H1 (cell line): Measurements from ENCODE around the gene UBL4A. TPM values are rescaled to one million over a fixed set of nuclear protein-coding genes. Genes with fewer than 3 reads are reported as not detected.

Experiments used
- CTCF ChIA-PET: fragments of 300-600 bp; sonication (Branson Sonifier 250); formaldehyde crosslinking; loops from one replicate; lab custom pipeline; 2021; ENCODE audit not compliant: partially characterized antibody; lab: Charles Lee
- POLR2A ChIA-PET: fragments of 300-600 bp; sonication (Branson Sonifier 250); formaldehyde crosslinking; loops from one replicate; lab custom pipeline; 2021; ENCODE audit warnings: inconsistent platforms; ENCODE audit not compliant: partially characterized antibody; lab: Charles Lee
- DNase-seq, 2 experiments: peaks; one replicate each; pipeline versions ENCODE4 v3.0.0 to v3.0.0-alpha.2; 2010 to 2022; ENCODE audit warnings: low spot score in 2 of 2, low read depth in 1 of 2, mixed read lengths in 1 of 2
- FAIRE-seq: peaks from 2 replicates; lab custom pipeline; 2011; peaks lifted over from hg19 to GRCh38; lab: Jason Lieb, UNC
- H2AFZ ChIP-seq: 2 replicates; pipeline ENCODE4 v1.8.1; 2012; ENCODE audit warnings: low read length, inconsistent platforms
- H2AK5ac ChIP-seq: 2 replicates; pipeline ENCODE4 v1.6.1; 2013; ENCODE audit warnings: low read depth, low read length
- H2BK120ac ChIP-seq: replicated peaks from 2 replicates; pipeline ENCODE3; 2013; ENCODE audit warnings: low read depth, low read length, inconsistent platforms
- H2BK12ac ChIP-seq: 2 replicates; pipeline ENCODE4 v1.6.1; 2013; ENCODE audit warnings: low read depth, low read length
- H2BK15ac ChIP-seq: 2 replicates; pipeline ENCODE4 v1.6.1; 2013; ENCODE audit warnings: low read length
- H2BK20ac ChIP-seq: 2 replicates; pipeline ENCODE4 v1.6.1; 2013; ENCODE audit warnings: low read length
- H2BK5ac ChIP-seq: 2 replicates; pipeline ENCODE4 v1.6.1; 2013; ENCODE audit warnings: low read depth, low read length
- H3K14ac ChIP-seq: 2 replicates; pipeline ENCODE4 v1.6.1; 2013; ENCODE audit warnings: inconsistent platforms; ENCODE audit not compliant: insufficient read length
- H3K18ac ChIP-seq: 2 replicates; pipeline ENCODE4 v1.6.1; 2013; ENCODE audit warnings: low read length; ENCODE audit errors: extremely low read depth
- H3K23ac ChIP-seq: 2 replicates; pipeline ENCODE4 v1.6.1; 2013; ENCODE audit warnings: inconsistent platforms; ENCODE audit not compliant: insufficient read length
- H3K23me2 ChIP-seq: 2 replicates; pipeline ENCODE4 v1.6.1; 2013; ENCODE audit warnings: low read depth, low read length
- H3K27ac ChIP-seq: 2 replicates; pipeline ENCODE4 v1.6.1; 2011; ENCODE audit warnings: low read depth, low read length, inconsistent platforms
- H3K27me3 ChIP-seq, 4 experiments: replicated peaks in 1 of 4; 1 replicate in 1 of 4; 2 replicates in 3 of 4; pipeline versions ENCODE4 v1.6.1 to v1.8.1; 2011 to 2013; ENCODE audit warnings: low read length in 3 of 4, mild to moderate bottlenecking in 3 of 4, inconsistent platforms in 2 of 4, mixed read lengths in 2 of 4, moderate library complexity in 1 of 4; ENCODE audit not compliant: control insufficient read depth in 3 of 4, insufficient read depth in 3 of 4; ENCODE audit errors: extremely low read depth in 1 of 4
- H3K36me3 ChIP-seq, 4 experiments: 2 replicates each; pipeline versions ENCODE4 v1.6.1 to v1.8.1; 2011 to 2013; ENCODE audit warnings: mild to moderate bottlenecking in 4 of 4, low read length in 3 of 4, moderate library complexity in 2 of 4, control low read depth in 1 of 4, inconsistent platforms in 1 of 4; ENCODE audit not compliant: insufficient read depth in 4 of 4, control insufficient read depth in 2 of 4
- H3K4ac ChIP-seq: replicated peaks from 2 replicates; pipeline ENCODE3; 2013; ENCODE audit warnings: low read length, low read depth, mixed read lengths, inconsistent platforms; ENCODE audit not compliant: insufficient read length
- H3K4me1 ChIP-seq, 4 experiments: replicated peaks in 1 of 4; 1 replicate in 1 of 4; 2 replicates in 3 of 4; pipeline versions ENCODE4 v1.6.1 to v1.8.1; 2011 to 2013; ENCODE audit warnings: low read length in 3 of 4, inconsistent platforms in 2 of 4, mixed read lengths in 1 of 4; ENCODE audit not compliant: insufficient read depth in 4 of 4, control insufficient read depth in 3 of 4
- H3K4me2 ChIP-seq, 2 experiments: 2 replicates each; pipeline versions ENCODE4 v1.6.1 to v1.8.1; 2011 to 2013; ENCODE audit warnings: low read depth in 2 of 2, low read length in 2 of 2, control low read depth in 1 of 2, inconsistent platforms in 1 of 2, mild to moderate bottlenecking in 1 of 2; ENCODE audit not compliant: insufficient read depth in 1 of 2
- H3K4me3 ChIP-seq, 4 experiments: fragments of 200-600, 300-600 bp in 1 of 4; sonication (generic), shearing (Covaris generic), sonication (Bioruptor Twin) in 1 of 4; 2 replicates each; pipeline versions ENCODE4 v1.5.1 to v1.8.1; 2011 to 2016; ENCODE audit warnings: low read length in 4 of 4, low read depth in 3 of 4, control low read depth in 2 of 4, inconsistent platforms in 2 of 4, mild to moderate bottlenecking in 2 of 4, mixed read lengths in 1 of 4, moderate library complexity in 1 of 4; ENCODE audit not compliant: insufficient read depth in 2 of 4; ENCODE audit errors: extremely low read depth in 1 of 4
- H3K56ac ChIP-seq: replicated peaks from 2 replicates; pipeline ENCODE3; 2013; ENCODE audit warnings: low read depth, mild to moderate bottlenecking, mixed read lengths, low read length, inconsistent platforms; ENCODE audit not compliant: insufficient read length
- H3K79me1 ChIP-seq: 2 replicates; pipeline ENCODE4 v1.6.1; 2013; ENCODE audit warnings: low read depth, low read length, control low read depth
- H3K79me2 ChIP-seq, 2 experiments: 2 replicates each; pipeline versions ENCODE4 v1.6.1 to v1.8.1; 2012 to 2013; ENCODE audit warnings: low read length in 2 of 2, mild to moderate bottlenecking in 2 of 2, inconsistent platforms in 1 of 2; ENCODE audit not compliant: insufficient read depth in 2 of 2, control insufficient read depth in 1 of 2
- H3K9ac ChIP-seq, 4 experiments: replicated peaks in 1 of 4; 1 replicate in 1 of 4; 2 replicates in 3 of 4; pipeline versions ENCODE4 v1.6.1 to v1.8.1; 2011 to 2013; ENCODE audit warnings: low read depth in 3 of 4, low read length in 3 of 4, control low read depth in 2 of 4, mild to moderate bottlenecking in 2 of 4, moderate library complexity in 2 of 4, inconsistent platforms in 1 of 4; ENCODE audit errors: extremely low read depth in 1 of 4
- H3K9me3 ChIP-seq, 2 experiments: 2 replicates each; pipeline versions ENCODE4 v1.6.1 to v1.8.1; 2012 to 2013; ENCODE audit warnings: mild to moderate bottlenecking in 2 of 2, moderate library complexity in 2 of 2, control low read depth in 1 of 2, inconsistent platforms in 1 of 2, low read depth in 1 of 2, low read length in 1 of 2, mixed read lengths in 1 of 2; ENCODE audit not compliant: insufficient read depth in 2 of 2
- H4K20me1 ChIP-seq, 2 experiments: replicated peaks in 1 of 2; 2 replicates each; pipeline versions ENCODE3 to v1.8.1; 2011 to 2013; ENCODE audit warnings: inconsistent platforms in 2 of 2, low read length in 2 of 2, mild to moderate bottlenecking in 1 of 2; ENCODE audit not compliant: insufficient read depth in 2 of 2, control insufficient read depth in 1 of 2
- H4K5ac ChIP-seq: 2 replicates; pipeline ENCODE4 v1.6.1; 2013; ENCODE audit warnings: low read length, low read depth, mixed read lengths, inconsistent platforms; ENCODE audit not compliant: insufficient read length
- H4K8ac ChIP-seq: 2 replicates; pipeline ENCODE4 v1.8.0; 2013; ENCODE audit warnings: mild to moderate bottlenecking, moderate library complexity, low read length, inconsistent platforms; ENCODE audit not compliant: insufficient read depth; ENCODE audit errors: extremely low read depth
- H4K91ac ChIP-seq: replicated peaks from 2 replicates; pipeline ENCODE3; 2013; ENCODE audit warnings: low read length, mixed read lengths, inconsistent platforms; ENCODE audit not compliant: insufficient read length
- BACH1 ChIP-seq: IDR thresholded peaks from 2 replicates; pipeline ENCODE4 v1.6.1; 2012; ENCODE audit warnings: low read length, improper control_type of control experiment
- CEBPB ChIP-seq: IDR thresholded peaks from 2 replicates; pipeline ENCODE4 v1.6.1; 2012; ENCODE audit warnings: low read depth, low read length
- CREB1 ChIP-seq: IDR thresholded peaks from 2 replicates; pipeline ENCODE4 v1.6.1; 2012; ENCODE audit warnings: inconsistent platforms
- GTF2F1 ChIP-seq: IDR thresholded peaks from 2 replicates; pipeline ENCODE4 v1.6.1; 2012; ENCODE audit warnings: low read depth, low read length, improper control_type of control experiment, borderline replicate concordance
- HDAC2 ChIP-seq, 2 experiments: fragments of 300-600 bp in 1 of 2; sonication (generic) in 1 of 2; IDR thresholded peaks; 2 replicates each; pipeline ENCODE4 v1.6.1; 2011 to 2012; ENCODE audit warnings: low read depth in 2 of 2, low read length in 2 of 2, mild to moderate bottlenecking in 2 of 2, moderate library complexity in 2 of 2, borderline replicate concordance in 1 of 2, inconsistent platforms in 1 of 2
- NRF1 ChIP-seq: IDR thresholded peaks from 2 replicates; pipeline ENCODE4 v1.6.1; 2011; ENCODE audit warnings: mild to moderate bottlenecking, low read depth, low read length, improper control_type of control experiment
- RAD21 ChIP-seq, 2 experiments: IDR thresholded peaks in 1 of 2; conservative IDR thresholded peaks in 1 of 2; 2 replicates each; pipeline ENCODE4 v1.6.1; 2011; ENCODE audit warnings: low read depth in 2 of 2, low read length in 2 of 2, improper control_type of control experiment in 1 of 2, inconsistent platforms in 1 of 2, mild to moderate bottlenecking in 1 of 2, moderate library complexity in 1 of 2
- RXRA ChIP-seq: IDR thresholded peaks from 2 replicates; pipeline ENCODE4 v1.6.1; 2011; ENCODE audit warnings: low read depth, mild to moderate bottlenecking, low read length, moderate library complexity; ENCODE audit not compliant: insufficient read depth
- SAP30 ChIP-seq: fragments of 300-600 bp; sonication (generic); IDR thresholded peaks from 2 replicates; pipeline ENCODE4 v1.7.1; 2012; ENCODE audit warnings: low read length, moderate library complexity, mild to moderate bottlenecking, inconsistent platforms; ENCODE audit not compliant: insufficient read depth, insufficient replicate concordance
- SIRT6 ChIP-seq: IDR thresholded peaks from one replicate; pipeline ENCODE4 v1.7.1; 2012; ENCODE audit warnings: low read length, inconsistent platforms
- SP4 ChIP-seq: IDR thresholded peaks from 2 replicates; pipeline ENCODE4 v1.6.1; 2012; ENCODE audit warnings: low read length, inconsistent platforms
- YY1 ChIP-seq: IDR thresholded peaks from 2 replicates; pipeline ENCODE4 v1.6.1; 2011; ENCODE audit warnings: low read depth, mild to moderate bottlenecking, low read length
- WGBS, 2 experiments: shearing (Covaris generic) in 1 of 2; methylation state at CpG; one replicate each; pipeline versions ENCODE4 v1.1.6 to v1.1.7; 2013 to 2015; ENCODE audit warnings: low lambda C conversion rate in 2 of 2, mixed read lengths in 2 of 2, inconsistent platforms in 1 of 2, low coverage in 1 of 2, missing lambda C conversion rate in 1 of 2; ENCODE audit not compliant: insufficient replicate concordance in 2 of 2, insufficient coverage in 1 of 2, insufficient read length in 1 of 2; ENCODE audit errors: extremely low coverage in 1 of 2, missing lambda C conversion rate in 1 of 2; 5-methylcytosine and 5-hydroxymethylcytosine counted together
- polyA plus RNA-seq, 7 experiments: library from polyadenylated mRNA; depleted of rRNA in 3 of 7; stranded (reverse) in 5 of 7; unstranded in 2 of 7; fragments of >200 nt in 5 of 7; fragments of 200-250 nt in 2 of 7; gene quantifications; 1 replicate in 5 of 7; 2 replicates in 1 of 7; 4 replicates in 1 of 7; pipeline versions ENCODE4 v1.2.1 to v1.2.3, GENCODE V29; 2011 to 2013; ENCODE audit warnings: missing spikeins in 2 of 7, mixed read lengths in 2 of 7
- total RNA-seq: library from RNA; stranded (reverse); fragmentation: NEBNext Ultra II Directional; extraction: Animal tissue kit (Norgen Biotek cat#: 25700); gene quantifications from 2 replicates; pipeline ENCODE4 v1.2.1, GENCODE V29; 2021

The UBL4A gene
- total and polyA plus RNA-seq, 2 of the 8 experiments (the other 6 are each of a cell fraction or from before 2014, with no cell fraction given) = 23.1 to 31.7 TPM

GRCh38 chrX:154506483-154507332, 20.3 kb upstream of the UBL4A start:
- H3K79me1 ChIP-seq = no peaks in the 10 kb centered on the region
- no peak for TF ChIP-seq CEBPB
- no peak for TF ChIP-seq YY1
- TF ChIP-seq RAD21 (IDR thresholded peaks at IDR 0.05 in 1 of 2, conservative IDR thresholded peaks at IDR 0.05 in 1 of 2; ENCODE audit: low read depth in 2 of 2, low read length in 2 of 2) = no peak
- no peak for TF ChIP-seq SIRT6
- no peak for TF ChIP-seq SP4
- no peak for TF ChIP-seq RXRA
- no peak for TF ChIP-seq BACH1
- no peak for TF ChIP-seq SAP30
- no peak for TF ChIP-seq HDAC2 (IDR thresholded peaks at IDR 0.05; ENCODE audit: borderline replicate concordance in 1 of 2, low read depth in 2 of 2, low read length in 2 of 2)
- no peak for TF ChIP-seq CREB1
- no peak for TF ChIP-seq GTF2F1
- no peak for TF ChIP-seq NRF1
- TF ChIP-seq, all 59 proteins: peak for 0
- Histone ChIP-seq H3K4me3 (no peak overlapping the region), H4K91ac (no peak overlapping the region), H3K4me2 (no peak overlapping the region), H4K20me1 (no peaks in the 10 kb centered on the region), H3K23ac (no peak overlapping the region), H2AK5ac (no peak overlapping the region), H2BK15ac (no peak overlapping the region), H3K79me2 (no peaks in the 10 kb centered on the region), H3K36me3 (no peaks in the 10 kb centered on the region; a peak in 1 of 8 replicates), H3K14ac (no peak overlapping the region), H2BK5ac (no peak overlapping the region), H2AFZ (no peak overlapping the region), H3K27ac (no peak overlapping the region), H4K5ac (no peak overlapping the region), H3K56ac (no peak overlapping the region), H3K4ac (no peak overlapping the region), H2BK120ac (no peak overlapping the region), H3K27me3 (no peaks in the 10 kb centered on the region), H3K9ac (no peak overlapping the region), H3K23me2 (no peaks in the 10 kb centered on the region), H3K9me3 (no peaks in the 10 kb centered on the region), H3K18ac (no peak overlapping the region), H4K8ac (no peak overlapping the region), H3K4me1 (no peaks in the 10 kb centered on the region), H2BK20ac (no peak overlapping the region), H2BK12ac (no peak overlapping the region)
- POLR2A ChIA-PET = interaction anchor here (0.9 to 1.6 kb wide), 2 partner anchors 41 to 109 kb away, joined by 3 to 4 read pairs; partner anchors contain the start of gene RPL10
- WGBS, 2 experiments = 88% methylated on average over 16 of the region's 37 CpGs; no CpG with 5 or more reads in 1 of the 2 experiments
- FAIRE-seq (no peak), DNase-seq (no peak)
- CTCF ChIA-PET = no interaction called here
